Measurements from ENCODE around the gene SPTLC1. TPM values are rescaled to one million over a fixed set of nuclear protein-coding genes. Genes with fewer than 3 reads are reported as not detected.
"Not testable (repeated sequence)": the region's sequence is repeated elsewhere in the genome, so short reads cannot be mapped to it uniquely, and the experiment has no call there.

SPTLC1 gene, protein sequence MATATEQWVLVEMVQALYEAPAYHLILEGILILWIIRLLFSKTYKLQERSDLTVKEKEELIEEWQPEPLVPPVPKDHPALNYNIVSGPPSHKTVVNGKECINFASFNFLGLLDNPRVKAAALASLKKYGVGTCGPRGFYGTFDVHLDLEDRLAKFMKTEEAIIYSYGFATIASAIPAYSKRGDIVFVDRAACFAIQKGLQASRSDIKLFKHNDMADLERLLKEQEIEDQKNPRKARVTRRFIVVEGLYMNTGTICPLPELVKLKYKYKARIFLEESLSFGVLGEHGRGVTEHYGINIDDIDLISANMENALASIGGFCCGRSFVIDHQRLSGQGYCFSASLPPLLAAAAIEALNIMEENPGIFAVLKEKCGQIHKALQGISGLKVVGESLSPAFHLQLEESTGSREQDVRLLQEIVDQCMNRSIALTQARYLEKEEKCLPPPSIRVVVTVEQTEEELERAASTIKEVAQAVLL
- total RNA-seq = 60.2 and 62.3 TPM in 2 replicates

DNA sequence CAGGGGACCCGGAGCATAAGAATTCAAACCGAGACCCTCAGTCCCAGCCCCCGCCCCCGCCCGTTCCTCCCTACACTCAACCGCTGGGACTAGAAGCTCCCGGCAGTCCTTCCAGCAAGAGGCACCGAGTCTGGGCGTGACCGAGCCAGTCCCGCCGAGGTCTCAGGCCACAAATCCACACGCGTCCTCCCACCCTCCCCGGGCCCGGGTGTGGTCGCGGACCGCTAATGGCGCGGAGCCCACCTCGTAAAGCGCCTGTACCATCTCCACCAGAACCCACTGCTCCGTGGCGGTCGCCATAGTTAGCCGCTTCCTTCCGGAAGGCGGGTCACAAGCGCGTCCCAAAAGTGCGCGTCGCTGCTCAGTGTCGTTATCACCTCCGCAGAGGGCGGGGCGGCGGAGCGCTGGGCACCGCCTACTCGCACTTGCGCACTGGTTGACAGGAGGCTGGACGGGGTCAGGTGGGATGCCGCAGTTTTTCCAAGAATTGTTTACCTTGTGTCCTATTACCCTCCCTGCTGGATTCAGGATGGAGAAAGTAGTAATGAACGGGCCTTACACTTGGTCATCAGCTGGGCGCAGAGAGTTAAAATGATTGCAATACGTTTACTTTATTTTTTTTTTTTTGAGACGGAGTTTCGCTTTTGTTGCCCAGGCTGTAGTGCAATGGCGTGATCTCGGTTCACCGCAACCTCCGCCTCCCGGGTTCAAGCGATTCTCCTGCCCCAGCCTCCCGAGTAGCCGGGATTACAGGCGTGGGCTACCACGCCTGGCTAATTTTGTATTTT is at the start of gene SPTLC1:
Gene SPTLC1 (minus strand): TSS at position 343 of the 788 bp plus-strand sequence. CDS start 43 bp downstream, at position 300.
- H3K27ac Mint-ChIP-seq = peak within 1 kb of the TSS; percentile 95
- peaks cover 18% of the 10 kb centered on the region for H3K36me3 Mint-ChIP-seq (ENCODE audit: low read depth)
- no peaks in the 10 kb centered on the region for H3K9me3 Mint-ChIP-seq
- H3K4me3 Mint-ChIP-seq = peak within 1 kb of the TSS; percentile 97
- H3K27me3 Mint-ChIP-seq (ENCODE audit: insufficient read depth) = no peaks in the 10 kb centered on the region
- peak; percentile 93 for DNase-seq (ENCODE audit: low spot score)
- peaks cover 47% of the 10 kb centered on the region for H3K4me1 Mint-ChIP-seq (ENCODE audit: low read depth)
- intact Hi-C loops (cut with micrococcal nuclease) = loop anchor here (1.0 to 10.0 kb wide), 8 partner anchors 19 to 1338 kb away; partner anchors contain the start of genes AUH, CENPP, FAM120AOS and IARS1

DNA sequence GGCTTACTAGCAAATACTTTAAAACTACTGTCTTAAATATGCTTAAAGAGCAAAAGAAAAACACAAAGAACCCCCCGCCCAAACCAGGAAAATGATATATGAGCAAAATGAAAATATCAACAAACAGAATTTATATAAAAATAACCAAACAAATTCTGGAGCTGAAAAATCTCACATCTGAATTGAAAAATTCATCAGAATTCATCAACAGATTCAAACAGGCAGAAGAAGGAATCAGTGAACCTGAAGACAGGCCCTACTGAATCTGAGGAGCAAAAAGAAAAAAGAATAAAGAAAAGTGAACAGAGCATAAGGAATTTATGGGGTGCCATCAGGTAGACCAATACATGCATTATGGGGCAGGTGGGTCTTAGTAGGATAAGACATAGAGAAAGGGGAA is 49.8 kb upstream of the SPTLC1 start:
- no peak for DNase-seq (ENCODE audit: low spot score)
- no peak overlapping the region for H3K27ac Mint-ChIP-seq
- H3K9me3 Mint-ChIP-seq = peaks cover 16% of the 10 kb centered on the region
- H3K4me3 Mint-ChIP-seq = no peak overlapping the region
- H3K4me1 Mint-ChIP-seq (ENCODE audit: low read depth) = no peaks in the 10 kb centered on the region
- H3K36me3 Mint-ChIP-seq (ENCODE audit: low read depth) = no peaks in the 10 kb centered on the region
- intact Hi-C loops (cut with micrococcal nuclease) = no loop called here
- H3K27me3 Mint-ChIP-seq (ENCODE audit: insufficient read depth) = peaks cover 7% of the 10 kb centered on the region

DNA sequence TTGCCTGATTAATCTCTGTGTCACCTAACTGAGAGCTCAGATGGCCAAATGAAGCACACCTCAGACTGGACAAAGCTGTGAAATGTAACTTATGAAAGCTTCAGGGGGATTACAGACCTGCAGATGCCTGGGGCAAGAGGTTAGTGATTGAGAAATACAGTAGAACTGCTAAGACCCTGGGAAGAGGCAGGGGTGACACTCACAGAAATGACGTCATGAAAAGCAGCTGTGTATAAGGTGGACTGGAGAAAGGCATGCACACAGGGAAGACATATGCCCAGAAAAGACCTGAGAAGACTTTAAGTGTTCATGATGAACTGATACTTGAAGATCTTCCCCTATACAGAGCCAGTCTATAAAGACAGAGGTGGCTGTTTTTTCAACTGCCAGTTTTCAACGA is 49.3 kb upstream of the SPTLC1 start:
- no peak overlapping the region for H3K27ac Mint-ChIP-seq
- no peaks in the 10 kb centered on the region for H3K36me3 Mint-ChIP-seq (ENCODE audit: low read depth)
- intact Hi-C loops (cut with micrococcal nuclease) = no loop called here
- H3K27me3 Mint-ChIP-seq (ENCODE audit: insufficient read depth) = peaks cover 7% of the 10 kb centered on the region
- peaks cover 16% of the 10 kb centered on the region for H3K9me3 Mint-ChIP-seq
- no peak for DNase-seq (ENCODE audit: low spot score)
- no peak overlapping the region for H3K4me3 Mint-ChIP-seq
- H3K4me1 Mint-ChIP-seq (ENCODE audit: low read depth) = no peaks in the 10 kb centered on the region

DNA sequence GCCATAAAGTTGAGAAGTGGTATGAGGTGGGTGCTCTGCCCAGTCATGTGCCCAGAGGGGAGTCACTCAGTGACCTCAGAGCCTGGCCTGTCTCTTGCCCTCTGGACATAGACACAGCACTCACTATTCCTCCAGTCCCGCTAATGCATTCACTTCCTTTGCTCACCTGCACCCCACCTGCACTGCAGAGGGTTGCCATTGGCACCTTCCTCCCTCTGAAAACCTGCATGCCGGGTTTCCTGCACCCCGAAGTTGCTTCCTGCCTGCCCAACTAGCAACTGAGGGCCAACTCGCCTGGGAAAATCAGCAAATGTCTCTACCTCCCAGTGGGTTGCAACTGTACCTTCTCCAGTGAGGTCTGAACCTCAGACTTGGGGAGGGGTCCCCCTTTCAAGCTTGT is 48.1 kb upstream of the SPTLC1 start:
- intact Hi-C loops (cut with micrococcal nuclease) = no loop called here
- H3K27me3 Mint-ChIP-seq (ENCODE audit: insufficient read depth) = peaks cover 7% of the 10 kb centered on the region
- H3K4me3 Mint-ChIP-seq = no peak overlapping the region
- no peaks in the 10 kb centered on the region for H3K36me3 Mint-ChIP-seq (ENCODE audit: low read depth)
- no peak for DNase-seq (ENCODE audit: low spot score)
- peaks cover 16% of the 10 kb centered on the region for H3K9me3 Mint-ChIP-seq
- no peak overlapping the region for H3K27ac Mint-ChIP-seq
- no peaks in the 10 kb centered on the region for H3K4me1 Mint-ChIP-seq (ENCODE audit: low read depth)

DNA sequence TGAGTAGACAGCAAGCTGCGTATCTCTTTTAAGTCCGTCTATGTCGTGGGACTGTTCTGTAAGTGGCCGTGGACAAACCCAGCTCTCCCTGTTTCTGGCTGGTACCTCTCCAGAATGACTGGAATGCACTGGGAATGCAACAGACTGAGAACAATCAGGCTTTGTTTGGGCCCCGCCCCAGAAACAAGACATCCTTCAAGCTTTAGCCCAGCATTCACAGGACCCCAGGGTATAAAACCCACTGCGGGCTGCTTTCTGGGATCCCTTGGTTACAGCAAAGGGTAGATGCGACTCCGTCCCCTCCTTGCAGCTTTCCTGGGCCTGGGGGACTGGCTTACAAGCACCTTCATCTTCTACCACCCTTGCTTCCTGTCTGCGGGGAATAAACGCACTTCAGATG is 45.6 kb upstream of the SPTLC1 start:
- Mint-ChIP-seq H3K4me3 (no peak overlapping the region), H3K36me3 (ENCODE audit: low read depth) (no peaks in the 10 kb centered on the region), H3K27me3 (ENCODE audit: insufficient read depth) (peaks cover 6% of the 10 kb centered on the region), H3K9me3 (peaks cover 16% of the 10 kb centered on the region), H3K27ac (no peak overlapping the region), H3K4me1 (ENCODE audit: low read depth) (no peaks in the 10 kb centered on the region)
- no peak for DNase-seq (ENCODE audit: low spot score)
- intact Hi-C loops (cut with micrococcal nuclease) = no loop called here

DNA sequence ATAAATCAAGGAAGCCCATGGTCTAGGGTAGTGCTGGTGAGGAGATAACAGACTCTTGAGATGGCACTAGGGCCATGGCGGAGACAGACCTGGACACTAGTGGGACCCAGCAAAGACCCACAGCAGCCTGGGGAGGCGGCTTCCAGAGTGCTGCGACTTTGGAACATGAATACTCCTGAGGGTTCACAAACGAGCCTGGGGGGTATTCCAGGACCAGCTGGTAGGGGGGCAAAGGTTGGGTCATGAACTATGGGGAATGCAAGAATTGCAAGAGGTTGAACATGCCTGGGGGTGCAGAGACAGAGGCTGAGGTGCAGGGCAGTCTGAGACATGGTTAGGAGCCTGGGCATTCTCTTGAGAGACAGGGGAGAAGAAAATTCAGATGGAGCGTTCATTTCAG is 43.8 kb upstream of the SPTLC1 start:
- Mint-ChIP-seq H3K4me1 (ENCODE audit: low read depth) (no peaks in the 10 kb centered on the region), H3K36me3 (ENCODE audit: low read depth) (no peaks in the 10 kb centered on the region), H3K27ac (no peak overlapping the region), H3K4me3 (no peak overlapping the region), H3K9me3 (peaks cover under 1% of the 10 kb centered on the region), H3K27me3 (ENCODE audit: insufficient read depth) (peaks cover 5% of the 10 kb centered on the region)
- DNase-seq (ENCODE audit: low spot score) = no peak
- intact Hi-C loops (cut with micrococcal nuclease) = no loop called here

DNA sequence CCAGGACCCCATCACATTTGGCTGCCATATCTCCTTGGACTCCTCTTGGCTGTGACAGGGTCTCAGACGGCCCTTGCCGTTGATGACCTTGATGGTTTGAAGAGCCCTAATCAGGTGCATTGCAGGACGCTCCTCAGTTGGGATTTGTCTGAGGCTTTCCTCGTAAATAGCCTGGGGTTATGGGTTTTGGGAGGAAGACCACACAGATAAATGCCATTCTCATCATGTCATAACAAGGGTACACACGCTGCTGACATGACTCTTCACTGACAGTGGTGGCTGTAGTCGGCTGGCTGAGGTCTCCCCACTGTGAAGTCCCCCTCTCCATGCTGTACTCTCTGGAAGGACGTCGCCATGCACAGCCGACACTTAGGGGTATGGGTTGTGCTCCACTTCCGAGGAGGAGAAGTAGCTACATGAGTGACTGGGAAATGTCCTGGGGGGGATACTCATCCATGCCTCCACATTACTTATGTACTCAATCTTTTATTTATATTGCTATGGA is 42.9 kb upstream of the SPTLC1 start:
- no peaks in the 10 kb centered on the region for H3K36me3 Mint-ChIP-seq (ENCODE audit: low read depth)
- intact Hi-C loops (cut with micrococcal nuclease) = no loop called here
- H3K4me1 Mint-ChIP-seq (ENCODE audit: low read depth) = no peaks in the 10 kb centered on the region
- H3K27ac Mint-ChIP-seq = no peak overlapping the region
- H3K9me3 Mint-ChIP-seq = no peaks in the 10 kb centered on the region
- no peak overlapping the region for H3K4me3 Mint-ChIP-seq
- peaks cover 2% of the 10 kb centered on the region for H3K27me3 Mint-ChIP-seq (ENCODE audit: insufficient read depth)
- DNase-seq (ENCODE audit: low spot score) = no peak

DNA sequence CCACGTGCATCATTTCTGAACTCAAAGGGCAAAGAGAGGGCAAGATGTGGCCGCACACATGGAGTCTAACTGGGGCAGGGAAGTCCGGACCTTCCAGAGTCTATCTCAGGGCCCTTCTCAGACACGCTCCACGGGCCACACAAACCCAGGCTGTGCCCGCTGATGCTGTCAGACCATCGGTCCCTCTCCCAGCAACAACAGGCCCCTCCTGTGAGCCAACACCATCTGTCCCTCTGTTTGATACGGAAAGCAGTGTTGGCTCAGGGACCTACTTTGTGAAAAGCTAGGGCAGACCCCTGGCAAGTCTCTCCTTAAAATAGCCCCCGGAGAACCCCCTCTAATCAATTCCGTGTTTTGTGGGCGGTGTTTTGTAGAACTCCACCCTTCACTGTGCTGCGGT is 40.5 kb upstream of the SPTLC1 start:
- H3K27me3 Mint-ChIP-seq (ENCODE audit: insufficient read depth); H3K4me3 Mint-ChIP-seq; intact Hi-C loops (cut with micrococcal nuclease): not testable (repeated sequence)

DNA sequence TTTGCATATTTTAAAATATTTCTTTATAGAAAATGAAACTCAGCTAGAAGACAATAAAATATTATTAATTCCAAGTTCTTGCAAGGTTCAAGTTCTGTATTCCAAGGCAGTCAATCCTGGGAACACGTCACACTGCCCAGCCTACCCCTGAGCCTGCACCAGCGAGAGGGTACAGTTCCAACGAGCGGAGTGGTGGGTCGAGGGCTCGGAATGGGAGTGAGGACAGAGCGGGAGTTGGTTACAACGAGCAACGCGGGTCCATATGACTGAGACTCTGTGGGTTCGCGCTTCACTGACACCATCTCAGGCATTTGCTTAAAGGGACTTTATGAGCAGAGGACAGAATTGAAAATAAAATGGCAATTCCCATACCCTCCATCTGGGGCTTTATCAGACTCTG is 40.0 kb upstream of the SPTLC1 start:
- no peaks in the 10 kb centered on the region for H3K4me1 Mint-ChIP-seq (ENCODE audit: low read depth)
- no peak overlapping the region for H3K4me3 Mint-ChIP-seq
- no peak for DNase-seq (ENCODE audit: low spot score)
- no peaks in the 10 kb centered on the region for H3K9me3 Mint-ChIP-seq
- peaks cover 3% of the 10 kb centered on the region for H3K27me3 Mint-ChIP-seq (ENCODE audit: insufficient read depth)
- intact Hi-C loops (cut with micrococcal nuclease) = no loop called here
- H3K36me3 Mint-ChIP-seq (ENCODE audit: low read depth) = no peaks in the 10 kb centered on the region
- no peak overlapping the region for H3K27ac Mint-ChIP-seq

More for the DNA sequence above, 40.5 kb upstream of the SPTLC1 start:
- DNase-seq (ENCODE audit: low spot score); H3K4me1 Mint-ChIP-seq (ENCODE audit: low read depth); H3K9me3 Mint-ChIP-seq; H3K27ac Mint-ChIP-seq; H3K36me3 Mint-ChIP-seq (ENCODE audit: low read depth): not testable (repeated sequence)

DNA sequence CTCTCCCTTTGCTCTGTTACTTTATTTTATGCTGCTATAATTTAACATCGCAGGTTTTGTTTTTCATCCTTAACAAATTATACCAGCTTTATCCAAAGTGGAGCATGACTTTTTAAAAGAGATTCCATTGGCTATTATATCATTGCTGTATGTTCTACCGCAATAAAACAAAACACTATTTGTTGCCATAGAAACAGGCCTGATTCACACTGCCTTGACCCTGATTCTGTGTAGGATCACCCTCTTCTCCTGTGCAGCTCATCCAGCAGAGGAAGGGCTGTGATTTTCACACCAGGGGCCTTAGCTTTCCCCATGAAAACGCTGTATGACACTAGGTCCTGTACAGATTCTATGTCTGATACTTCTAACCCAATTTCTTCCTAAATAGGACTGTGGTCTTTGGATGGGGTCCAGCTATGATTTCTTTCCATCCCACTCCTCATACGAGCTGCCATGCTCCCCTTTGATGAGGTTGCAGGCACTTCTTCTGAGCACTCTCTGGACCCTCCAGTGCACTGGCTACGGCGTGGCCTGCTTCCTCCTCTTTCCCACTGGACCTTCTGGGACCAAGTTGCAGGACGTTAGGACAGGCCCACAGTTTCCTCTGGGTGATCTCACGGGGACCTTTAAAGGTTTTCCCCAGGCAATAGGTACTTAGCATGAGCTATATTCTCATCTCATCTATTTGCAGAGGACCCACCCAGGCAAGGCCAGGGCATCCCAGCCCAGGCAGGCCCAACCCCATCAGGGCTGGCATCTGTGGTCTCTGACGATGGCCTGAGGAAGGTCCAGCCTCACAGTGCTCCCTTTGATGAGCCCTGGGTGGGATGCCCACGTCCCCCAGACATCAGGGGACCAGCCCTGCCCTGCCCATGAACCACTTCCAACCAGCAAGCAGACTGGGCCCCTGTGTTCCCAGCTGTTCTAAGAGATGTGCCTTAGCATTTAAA is 38.5 kb upstream of the SPTLC1 start:
- H3K27me3 Mint-ChIP-seq (ENCODE audit: insufficient read depth); H3K4me1 Mint-ChIP-seq (ENCODE audit: low read depth); H3K36me3 Mint-ChIP-seq (ENCODE audit: low read depth); DNase-seq (ENCODE audit: low spot score); intact Hi-C loops (cut with micrococcal nuclease); H3K4me3 Mint-ChIP-seq; H3K27ac Mint-ChIP-seq; H3K9me3 Mint-ChIP-seq: not testable (repeated sequence)

DNA sequence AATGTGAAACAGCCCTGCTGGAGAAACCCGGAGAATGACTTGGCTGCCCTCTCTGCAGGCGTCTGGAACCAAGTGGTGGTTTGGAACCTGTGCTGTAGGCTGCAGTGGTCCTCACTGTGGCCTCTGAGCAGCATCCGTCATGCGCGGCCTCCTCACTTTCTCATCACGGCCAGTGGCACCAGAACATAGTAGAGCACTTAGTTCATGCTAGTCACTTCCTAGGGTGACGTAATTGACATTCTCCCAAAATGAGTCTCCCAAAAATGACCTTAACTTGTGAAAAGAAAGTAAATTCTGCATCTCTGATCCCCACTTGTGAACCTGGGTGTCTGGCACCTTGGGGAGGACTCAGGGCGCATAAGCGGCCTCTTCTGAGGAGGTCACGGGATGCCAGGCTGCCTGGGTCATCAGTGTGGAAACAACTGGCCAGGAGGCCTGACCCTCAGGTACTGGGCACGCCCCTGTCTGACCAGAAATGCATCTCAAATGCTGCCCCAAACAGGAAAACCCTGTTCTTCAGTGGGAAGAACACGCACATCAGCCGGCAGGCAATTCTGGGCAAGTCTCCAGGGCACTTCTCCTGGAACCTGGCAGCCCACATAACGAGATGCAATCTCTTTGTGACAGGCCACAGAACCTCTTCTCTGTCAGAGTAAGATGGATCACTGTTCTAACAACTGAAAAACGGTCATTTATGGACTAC is 36.6 kb upstream of the SPTLC1 start:
- no peak for DNase-seq (ENCODE audit: low spot score)
- Mint-ChIP-seq H3K4me3 (no peak overlapping the region), H3K27ac (no peak overlapping the region), H3K4me1 (ENCODE audit: low read depth) (peaks cover 6% of the 10 kb centered on the region), H3K36me3 (ENCODE audit: low read depth) (no peaks in the 10 kb centered on the region), H3K27me3 (ENCODE audit: insufficient read depth) (peaks cover 3% of the 10 kb centered on the region), H3K9me3 (no peaks in the 10 kb centered on the region)
- intact Hi-C loops (cut with micrococcal nuclease) = no loop called here

All from activated T-helper 1 cell treated with anti-CD3 and anti-CD28 coated beads, Interleukin-12 subunit alpha, Interleukin-12 subunit beta, Interleukin-2, Interleukin-4 antibody, amounts not matched to agents 30 ng/mL and 10 ng/mL and 1 ng/mL, durations not matched to agents 14 hours and 24 hours and 36 hours (primary cell).